ENCODE data around the gene PLA2G4A.
"Not testable (repeated sequence)": the region's sequence is repeated elsewhere in the genome, so short reads cannot be mapped to it uniquely, and the experiment has no call there.

PLA2G4A gene

GRCh38 chr1:186878356-186878755 is 49.6 kb downstream of the PLA2G4A start:
- no peak for DNase-seq

GRCh38 chr1:186880982-186881381 is 52.2 kb downstream of the PLA2G4A start:
- DNase-seq, result no peak

- no peak for DNase-seq
Observed at GRCh38 chr1:186882372-186883134, 53.8 kb downstream of the PLA2G4A start.

- no peak for DNase-seq
Observed at GRCh38 chr1:186884251-186884650, 55.5 kb downstream of the PLA2G4A start.

GRCh38 chr1:186887203-186887602 is 58.5 kb downstream of the PLA2G4A start:
- DNase-seq, result no peak

- no peak for DNase-seq
Observed at GRCh38 chr1:186888367-186888766, 59.6 kb downstream of the PLA2G4A start.

GRCh38 chr1:186892936-186893335 is 64.2 kb downstream of the PLA2G4A start:
- DNase-seq, result no peak

- DNase-seq, result no peak
Observed at GRCh38 chr1:186894415-186894814, 65.7 kb downstream of the PLA2G4A start.

- no peak for DNase-seq
Observed at GRCh38 chr1:186896211-186896610, 67.5 kb downstream of the PLA2G4A start.

GRCh38 chr1:186897008-186897407 is 68.3 kb downstream of the PLA2G4A start:
- DNase-seq, result no peak

- DNase-seq, result no peak
Observed at GRCh38 chr1:186899577-186899976, 70.8 kb downstream of the PLA2G4A start.

- DNase-seq, result no peak
Observed at GRCh38 chr1:186899977-186900376, 71.2 kb downstream of the PLA2G4A start.

GRCh38 chr1:186900539-186901237 is 71.9 kb downstream of the PLA2G4A start:
- no peak for DNase-seq

- no peak for DNase-seq
Observed at GRCh38 chr1:186901631-186902030, 72.9 kb downstream of the PLA2G4A start.

GRCh38 chr1:186903374-186904136 is 74.8 kb downstream of the PLA2G4A start:
- no peak for DNase-seq

- no peak for DNase-seq
Observed at GRCh38 chr1:186904361-186904760, 75.6 kb downstream of the PLA2G4A start.

GRCh38 chr1:186905561-186905960 is 76.8 kb downstream of the PLA2G4A start:
- DNase-seq, result no peak

- DNase-seq, result no peak
Observed at GRCh38 chr1:186915555-186915954, 86.8 kb downstream of the PLA2G4A start.

- DNase-seq, result not testable (repeated sequence)
Observed at GRCh38 chr1:186917106-186917786, 88.5 kb downstream of the PLA2G4A start.

GRCh38 chr1:186921386-186921785 is 92.6 kb downstream of the PLA2G4A start:
- DNase-seq, result not testable (repeated sequence)

- DNase-seq, result not testable (repeated sequence)
Observed at GRCh38 chr1:186922814-186923213, 94.1 kb downstream of the PLA2G4A start.

GRCh38 chr1:186923486-186923885 is 94.7 kb downstream of the PLA2G4A start:
- no peak for DNase-seq
